Parathyroid adenoma (tissue), 2 donors: ENCODE measurements around the gene DNAJB5.

Experiments
- H2AFZ ChIP-seq: fragments of 300-600 bp; sonication (generic); one replicate; pipeline ENCODE4 v1.7.0; 2017; ENCODE audit warnings: antibody characterized with exemption, mild to moderate bottlenecking
- H3K27ac ChIP-seq: fragments of 300-600 bp; sonication (generic); one replicate; pipeline ENCODE4 v1.7.0; 2017
- H3K27me3 ChIP-seq: fragments of 300-600 bp; sonication (generic); one replicate; pipeline ENCODE4 v1.7.0; 2017; ENCODE audit warnings: low read length; ENCODE audit not compliant: control insufficient read depth, insufficient read depth
- H3K36me3 ChIP-seq: fragments of 300-600 bp; sonication (generic); one replicate; pipeline ENCODE4 v1.7.0; 2017; ENCODE audit warnings: low read length; ENCODE audit not compliant: control insufficient read depth, insufficient read depth
- H3K4me1 ChIP-seq: fragments of 300-600 bp; sonication (generic); one replicate; pipeline ENCODE4 v1.7.0; 2017; ENCODE audit warnings: control low read depth
- H3K4me2 ChIP-seq: fragments of 300-600 bp; sonication (generic); one replicate; pipeline ENCODE4 v1.7.0; 2017; ENCODE audit warnings: low read length
- H3K4me3 ChIP-seq: fragments of 300-600 bp; sonication (generic); one replicate; pipeline ENCODE4 v1.7.0; 2017; ENCODE audit warnings: low read depth, low read length
- H3K79me2 ChIP-seq: fragments of 300-600 bp; sonication (generic); one replicate; pipeline ENCODE4 v1.7.0; 2017; ENCODE audit warnings: control low read depth
- H3K9ac ChIP-seq: fragments of 300-600 bp; sonication (generic); one replicate; pipeline ENCODE4 v1.7.0; 2017; ENCODE audit warnings: mild to moderate bottlenecking
- H3K9me3 ChIP-seq: fragments of 300-600 bp; sonication (generic); one replicate; pipeline ENCODE4 v1.7.0; 2017; ENCODE audit warnings: low read length; ENCODE audit not compliant: control insufficient read depth
- TF ChIP-seq, protein P1 (sequence below): fragments of 300-600 bp; sonication (generic); IDR thresholded peaks from one replicate; pipeline ENCODE4 v1.7.0; 2017; ENCODE audit warnings: antibody characterized with exemption, mild to moderate bottlenecking
- donor health status: primary hyperparathyroidism.

Gene DNAJB5

GRCh38 chr9:35042891-35043545 lies 53.5 kb downstream of the DNAJB5 start:
- no peaks in the 10 kb centered on the region for H3K36me3 ChIP-seq
- H3K79me2 ChIP-seq, result no peaks in the 10 kb centered on the region
- no peak overlapping the region for H3K4me2 ChIP-seq
- TF ChIP-seq, protein P1, sequence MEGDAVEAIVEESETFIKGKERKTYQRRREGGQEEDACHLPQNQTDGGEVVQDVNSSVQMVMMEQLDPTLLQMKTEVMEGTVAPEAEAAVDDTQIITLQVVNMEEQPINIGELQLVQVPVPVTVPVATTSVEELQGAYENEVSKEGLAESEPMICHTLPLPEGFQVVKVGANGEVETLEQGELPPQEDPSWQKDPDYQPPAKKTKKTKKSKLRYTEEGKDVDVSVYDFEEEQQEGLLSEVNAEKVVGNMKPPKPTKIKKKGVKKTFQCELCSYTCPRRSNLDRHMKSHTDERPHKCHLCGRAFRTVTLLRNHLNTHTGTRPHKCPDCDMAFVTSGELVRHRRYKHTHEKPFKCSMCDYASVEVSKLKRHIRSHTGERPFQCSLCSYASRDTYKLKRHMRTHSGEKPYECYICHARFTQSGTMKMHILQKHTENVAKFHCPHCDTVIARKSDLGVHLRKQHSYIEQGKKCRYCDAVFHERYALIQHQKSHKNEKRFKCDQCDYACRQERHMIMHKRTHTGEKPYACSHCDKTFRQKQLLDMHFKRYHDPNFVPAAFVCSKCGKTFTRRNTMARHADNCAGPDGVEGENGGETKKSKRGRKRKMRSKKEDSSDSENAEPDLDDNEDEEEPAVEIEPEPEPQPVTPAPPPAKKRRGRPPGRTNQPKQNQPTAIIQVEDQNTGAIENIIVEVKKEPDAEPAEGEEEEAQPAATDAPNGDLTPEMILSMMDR, result no peak
- no peaks in the 10 kb centered on the region for H3K9me3 ChIP-seq
- no peak overlapping the region for H3K9ac ChIP-seq
- no peaks in the 10 kb centered on the region for H3K27me3 ChIP-seq
- H2AFZ ChIP-seq, result no peak overlapping the region
- no peak overlapping the region for H3K27ac ChIP-seq
- no peaks in the 10 kb centered on the region for H3K4me1 ChIP-seq
- no peak overlapping the region for H3K4me3 ChIP-seq

DNA sequence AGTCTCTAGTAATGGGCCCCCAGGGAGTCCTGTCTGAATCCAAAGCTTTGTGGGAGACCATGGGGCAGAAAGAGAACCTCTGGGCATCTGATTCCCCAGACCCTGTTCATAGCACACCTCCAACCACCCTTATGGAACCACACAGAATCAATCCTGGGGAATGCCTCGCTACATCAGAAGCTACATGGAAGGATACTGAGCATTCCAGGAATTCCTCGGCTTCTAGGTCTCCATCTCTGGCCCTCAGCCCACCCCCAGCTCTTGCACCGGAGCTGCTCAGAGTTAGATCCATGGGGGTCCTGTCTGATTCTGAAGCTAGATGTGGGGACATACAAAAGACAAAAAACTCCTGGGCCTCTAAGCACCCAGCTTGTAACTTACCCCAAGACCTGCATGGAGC lies 54.5 kb downstream of the DNAJB5 start:
- TF ChIP-seq, protein P1, result no peak
- no peaks in the 10 kb centered on the region for H3K27me3 ChIP-seq
- no peak overlapping the region for H3K4me3 ChIP-seq
- no peaks in the 10 kb centered on the region for H3K9me3 ChIP-seq
- no peaks in the 10 kb centered on the region for H3K79me2 ChIP-seq
- H3K27ac ChIP-seq, result no peak overlapping the region
- no peak overlapping the region for H2AFZ ChIP-seq
- H3K36me3 ChIP-seq, result no peaks in the 10 kb centered on the region
- no peak overlapping the region for H3K4me2 ChIP-seq
- no peaks in the 10 kb centered on the region for H3K4me1 ChIP-seq
- H3K9ac ChIP-seq, result no peak overlapping the region
